Loucy (cell line): ENCODE data around the gene MYO3B.

ENCODE experiments used
- CTCF ChIP-seq: fragments of 200-600 bp; sonication (generic); conservative IDR thresholded peaks from 2 replicates; pipeline ENCODE4 v1.5.1; 2014; ENCODE audit warnings: mild to moderate bottlenecking, antibody characterized with exemption, low read length
- EZH2phosphoT487 ChIP-seq: fragments of 200-600 bp; IDR thresholded peaks from 2 replicates; pipeline ENCODE4 v1.6.1; 2018; ENCODE audit warnings: antibody characterized with exemption, mild to moderate bottlenecking, moderate library complexity, borderline replicate concordance

GRCh38 chr2:170660409-170660808, 482.5 kb downstream of the MYO3B start:
- TF ChIP-seq CTCF (no peak), EZH2phosphoT487 (no peak)
